ENCODE data around the gene MRPL11. TPM values are rescaled to one million over a fixed set of nuclear protein-coding genes. Genes with fewer than 3 reads are reported as not detected.

The MRPL11 gene
- total and polyA plus RNA-seq, 10 of the 15 experiments (the other 5 are each of a cell fraction or from before 2014, with no cell fraction given), result 43.5 to 248 (median 109) TPM

DNA sequence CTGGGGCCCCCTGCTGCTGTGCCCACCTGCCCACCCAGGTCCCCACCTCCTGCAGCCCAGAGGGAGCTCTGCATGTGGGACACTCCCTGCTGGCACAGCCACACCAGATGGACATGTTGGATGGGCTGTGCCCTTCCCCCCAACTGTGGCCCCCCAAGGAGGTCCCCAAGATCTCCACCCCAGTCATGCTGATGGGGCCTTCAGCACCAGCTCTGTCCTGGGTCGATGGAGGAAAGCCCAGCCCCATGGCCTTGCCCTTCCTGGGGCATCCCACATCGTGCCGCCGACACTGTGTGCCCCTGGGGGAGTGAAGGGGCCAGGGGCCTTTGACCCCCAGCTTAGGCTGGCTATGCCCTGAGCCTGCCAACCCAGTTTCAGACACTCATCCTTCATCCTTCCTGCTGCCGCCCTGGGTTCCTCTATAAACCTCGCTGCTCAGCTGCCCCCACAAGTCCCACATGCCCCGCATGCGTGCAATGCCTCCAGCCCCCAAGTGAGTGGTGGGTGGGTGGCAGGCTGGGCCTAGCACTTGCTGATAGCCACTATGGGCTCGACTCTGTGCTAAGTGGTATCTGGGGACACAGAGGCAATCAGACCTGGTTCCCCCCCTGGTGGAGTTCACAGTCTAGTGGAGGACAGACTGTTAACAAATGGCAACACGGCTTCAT is 37.7 kb upstream of the MRPL11 start:
- no TSS peak for BruUV-seq (replicated peaks)
- no peak for DNase-seq (ENCODE audit: low read depth, low spot score)
- ATAC-seq, result no peak
- ChIA-PET CTCF (interaction anchor here (1.1 kb wide), 1 partner anchor 58 kb away, joined by 3 read pairs; no protein-coding TSS in a partner anchor), SMC1A (ENCODE audit: uncharacterized antibody, unreplicated experiment) (no interaction called here), POLR2A (no interaction called here), RAD21 (ENCODE audit: unreplicated experiment) (no interaction called here)
- TF ChIP-seq POLR2A (IDR thresholded peaks at IDR 0.05; ENCODE audit: low read depth, low read length) (0 out of 2 replicates have a peak, but pooled peaks have one; percentile 12), RB1 (IDR thresholded peaks at IDR 0.05; ENCODE audit: borderline replicate concordance) (no peak)
- Histone ChIP-seq H3K27me3 (replicated peaks in 1 of 2; ENCODE audit: control insufficient read depth in 2 of 2, insufficient read depth in 2 of 2, low read length in 1 of 2) (no peaks in the 10 kb centered on the region), H3K4me2 (ENCODE audit: control insufficient read depth, insufficient read depth) (no peak overlapping the region), H3K79me2 (ENCODE audit: control insufficient read depth, insufficient read depth, low read length) (peaks cover 17% of the 10 kb centered on the region), H3K9me3 (replicated peaks; ENCODE audit: control insufficient read depth, insufficient read depth, low read length) (no peaks in the 10 kb centered on the region), H4K20me1 (ENCODE audit: control insufficient read depth, insufficient read depth) (no peaks in the 10 kb centered on the region), H2AFZ (ENCODE audit: control insufficient read depth, low read depth, low read length) (no peak overlapping the region), H3K27ac (ENCODE audit: control insufficient read depth, insufficient read depth) (no peak overlapping the region), H3K4me1 (ENCODE audit: control insufficient read depth, insufficient read depth, low read length) (no peaks in the 10 kb centered on the region), H3K36me3 (ENCODE audit: control insufficient read depth in 2 of 2, insufficient read depth in 2 of 2, low read length in 1 of 2) (no peaks in the 10 kb centered on the region), H3K4me3 (no peak overlapping the region), H3K9ac (ENCODE audit: control insufficient read depth, insufficient read depth, low read length) (no peak overlapping the region)
- in situ Hi-C loops (cut with MboI), result no loop called here
- FAIRE-seq, result no peak
- WGBS (ENCODE audit: insufficient coverage, insufficient replicate concordance, low lambda C conversion rate, missing lambda C conversion rate), result 79% methylated on average over 10 of the region's 10 CpGs
- intact Hi-C loops (cut with micrococcal nuclease; ENCODE audit: unreplicated experiment), result no loop called here

DNA sequence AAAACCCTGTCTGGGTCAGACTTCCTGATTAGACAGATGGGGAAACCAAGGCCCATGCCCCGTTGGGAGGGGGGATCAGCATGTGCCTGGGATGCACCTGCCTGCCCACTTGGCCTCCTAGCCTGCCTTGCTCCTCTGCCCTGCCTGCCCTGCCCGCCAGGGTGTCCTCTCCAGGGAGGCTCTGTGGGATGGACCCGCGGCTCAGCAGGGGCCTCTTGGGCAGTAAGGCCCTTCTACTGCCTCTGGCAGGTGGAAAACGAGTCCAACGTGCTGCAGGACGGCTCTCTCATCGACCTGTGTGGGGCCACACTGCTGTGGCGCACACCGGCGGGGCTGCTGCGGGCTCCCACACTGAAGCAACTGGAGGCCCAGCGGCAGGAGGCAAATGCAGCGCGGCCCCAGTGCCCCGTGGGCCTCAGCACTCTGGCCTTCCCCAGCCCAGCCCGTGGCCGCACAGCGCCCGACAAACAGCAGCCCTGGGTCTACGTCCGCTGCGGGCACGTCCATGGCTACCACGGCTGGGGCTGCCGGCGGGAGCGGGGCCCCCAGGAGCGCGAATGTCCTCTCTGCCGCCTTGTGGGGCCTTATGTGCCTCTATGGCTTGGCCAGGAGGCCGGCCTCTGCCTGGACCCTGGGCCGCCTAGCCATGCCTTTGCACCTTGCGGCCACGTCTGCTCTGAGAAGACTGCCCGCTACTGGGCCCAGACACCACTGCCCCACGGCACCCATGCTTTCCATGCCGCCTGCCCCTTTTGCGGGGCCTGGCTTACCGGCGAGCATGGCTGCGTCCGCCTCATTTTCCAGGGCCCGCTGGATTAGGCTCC is 36.9 kb upstream of the MRPL11 start:
- in situ Hi-C loops (cut with MboI) (no loop called here), intact Hi-C loops (cut with micrococcal nuclease; ENCODE audit: unreplicated experiment) (no loop called here)
- Histone ChIP-seq H3K27ac (ENCODE audit: control insufficient read depth, insufficient read depth) (no peak overlapping the region), H3K4me3 (no peak overlapping the region), H3K4me1 (ENCODE audit: control insufficient read depth, insufficient read depth, low read length) (no peaks in the 10 kb centered on the region), H3K4me2 (ENCODE audit: control insufficient read depth, insufficient read depth) (no peak overlapping the region), H3K79me2 (ENCODE audit: control insufficient read depth, insufficient read depth, low read length) (peaks cover 12% of the 10 kb centered on the region), H3K27me3 (replicated peaks in 1 of 2; ENCODE audit: control insufficient read depth in 2 of 2, insufficient read depth in 2 of 2, low read length in 1 of 2) (no peaks in the 10 kb centered on the region), H3K36me3 (ENCODE audit: control insufficient read depth in 2 of 2, insufficient read depth in 2 of 2, low read length in 1 of 2) (no peaks in the 10 kb centered on the region), H3K9me3 (replicated peaks; ENCODE audit: control insufficient read depth, insufficient read depth, low read length) (no peaks in the 10 kb centered on the region), H4K20me1 (ENCODE audit: control insufficient read depth, insufficient read depth) (no peaks in the 10 kb centered on the region), H2AFZ (ENCODE audit: control insufficient read depth, low read depth, low read length) (no peak overlapping the region), H3K9ac (ENCODE audit: control insufficient read depth, insufficient read depth, low read length) (no peak overlapping the region)
- ChIA-PET SMC1A (ENCODE audit: uncharacterized antibody, unreplicated experiment) (no interaction called here), CTCF (no interaction called here), RAD21 (ENCODE audit: unreplicated experiment) (no interaction called here), POLR2A (no interaction called here)
- FAIRE-seq, result no peak
- no peak for ATAC-seq
- WGBS (ENCODE audit: insufficient coverage, insufficient replicate concordance, low lambda C conversion rate, missing lambda C conversion rate), result 93% methylated on average over 39 of the region's 44 CpGs
- no peak for DNase-seq (ENCODE audit: low read depth, low spot score)
- no TSS peak for BruUV-seq (replicated peaks)
- TF ChIP-seq, protein P1, sequence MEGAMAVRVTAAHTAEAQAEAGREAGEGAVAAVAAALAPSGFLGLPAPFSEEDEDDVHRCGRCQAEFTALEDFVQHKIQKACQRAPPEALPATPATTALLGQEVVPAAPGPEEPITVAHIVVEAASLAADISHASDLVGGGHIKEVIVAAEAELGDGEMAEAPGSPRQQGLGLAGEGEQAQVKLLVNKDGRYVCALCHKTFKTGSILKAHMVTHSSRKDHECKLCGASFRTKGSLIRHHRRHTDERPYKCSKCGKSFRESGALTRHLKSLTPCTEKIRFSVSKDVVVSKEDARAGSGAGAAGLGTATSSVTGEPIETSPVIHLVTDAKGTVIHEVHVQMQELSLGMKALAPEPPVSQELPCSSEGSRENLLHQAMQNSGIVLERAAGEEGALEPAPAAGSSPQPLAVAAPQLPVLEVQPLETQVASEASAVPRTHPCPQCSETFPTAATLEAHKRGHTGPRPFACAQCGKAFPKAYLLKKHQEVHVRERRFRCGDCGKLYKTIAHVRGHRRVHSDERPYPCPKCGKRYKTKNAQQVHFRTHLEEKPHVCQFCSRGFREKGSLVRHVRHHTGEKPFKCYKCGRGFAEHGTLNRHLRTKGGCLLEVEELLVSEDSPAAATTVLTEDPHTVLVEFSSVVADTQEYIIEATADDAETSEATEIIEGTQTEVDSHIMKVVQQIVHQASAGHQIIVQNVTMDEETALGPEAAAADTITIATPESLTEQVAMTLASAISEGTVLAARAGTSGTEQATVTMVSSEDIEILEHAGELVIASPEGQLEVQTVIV (IDR thresholded peaks at IDR 0.05; ENCODE audit: borderline replicate concordance, partially characterized antibody), result no peak
- no peak for TF ChIP-seq SUPT20H (IDR thresholded peaks at IDR 0.05; ENCODE audit: borderline replicate concordance, control insufficient read depth, low read depth, low read length)
- no peak for TF ChIP-seq CBFB (IDR thresholded peaks at IDR 0.05; ENCODE audit: low read depth)
- TF ChIP-seq NFXL1 (IDR thresholded peaks at IDR 0.05; ENCODE audit: borderline replicate concordance), result no peak
- TF ChIP-seq MTA3 (IDR thresholded peaks at IDR 0.05; ENCODE audit: borderline replicate concordance, low read length), result no peak
- TF ChIP-seq TCF3 (IDR thresholded peaks at IDR 0.05; ENCODE audit: borderline replicate concordance, insufficient read depth, low read depth, low read length), result no peak
- no peak for TF ChIP-seq MTA2 (IDR thresholded peaks at IDR 0.05; ENCODE audit: low read depth)
- TF ChIP-seq EED (IDR thresholded peaks at IDR 0.05; ENCODE audit: low read depth), result no peak
- TF ChIP-seq DPF2 (IDR thresholded peaks at IDR 0.05), result no peak
- TF ChIP-seq, protein P2, sequence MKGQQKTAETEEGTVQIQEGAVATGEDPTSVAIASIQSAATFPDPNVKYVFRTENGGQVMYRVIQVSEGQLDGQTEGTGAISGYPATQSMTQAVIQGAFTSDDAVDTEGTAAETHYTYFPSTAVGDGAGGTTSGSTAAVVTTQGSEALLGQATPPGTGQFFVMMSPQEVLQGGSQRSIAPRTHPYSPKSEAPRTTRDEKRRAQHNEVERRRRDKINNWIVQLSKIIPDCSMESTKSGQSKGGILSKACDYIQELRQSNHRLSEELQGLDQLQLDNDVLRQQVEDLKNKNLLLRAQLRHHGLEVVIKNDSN (IDR thresholded peaks at IDR 0.05; ENCODE audit: borderline replicate concordance, extremely low read length, insufficient read depth, low read depth, low read length), result no peak
- TF ChIP-seq POLR2AphosphoS5 (IDR thresholded peaks at IDR 0.05; ENCODE audit: low read length), result no peak

Measured in GM12878 (cell line).